ENCODE results near the gene C3orf33.

GRCh38 chr3:155852341-155852740, 46.3 kb upstream of the C3orf33 start:
- TF ChIP-seq SMC3 (IDR thresholded peaks at IDR 0.05) (no peak), RCOR1 (IDR thresholded peaks at IDR 0.05; ENCODE audit: low read depth, low read length) (no peak), HOXA7 (CRISPR knock-in tag; IDR thresholded peaks at IDR 0.05) (no peak), POLR2A (IDR thresholded peaks at IDR 0.05; ENCODE audit: low read length) (no peak), KDM1A (IDR thresholded peaks at IDR 0.05; ENCODE audit: low read depth) (no peak), CBX2 (IDR thresholded peaks at IDR 0.05; ENCODE audit: borderline replicate concordance, low read depth) (no peak)
- TF ChIP-seq, protein P1, sequence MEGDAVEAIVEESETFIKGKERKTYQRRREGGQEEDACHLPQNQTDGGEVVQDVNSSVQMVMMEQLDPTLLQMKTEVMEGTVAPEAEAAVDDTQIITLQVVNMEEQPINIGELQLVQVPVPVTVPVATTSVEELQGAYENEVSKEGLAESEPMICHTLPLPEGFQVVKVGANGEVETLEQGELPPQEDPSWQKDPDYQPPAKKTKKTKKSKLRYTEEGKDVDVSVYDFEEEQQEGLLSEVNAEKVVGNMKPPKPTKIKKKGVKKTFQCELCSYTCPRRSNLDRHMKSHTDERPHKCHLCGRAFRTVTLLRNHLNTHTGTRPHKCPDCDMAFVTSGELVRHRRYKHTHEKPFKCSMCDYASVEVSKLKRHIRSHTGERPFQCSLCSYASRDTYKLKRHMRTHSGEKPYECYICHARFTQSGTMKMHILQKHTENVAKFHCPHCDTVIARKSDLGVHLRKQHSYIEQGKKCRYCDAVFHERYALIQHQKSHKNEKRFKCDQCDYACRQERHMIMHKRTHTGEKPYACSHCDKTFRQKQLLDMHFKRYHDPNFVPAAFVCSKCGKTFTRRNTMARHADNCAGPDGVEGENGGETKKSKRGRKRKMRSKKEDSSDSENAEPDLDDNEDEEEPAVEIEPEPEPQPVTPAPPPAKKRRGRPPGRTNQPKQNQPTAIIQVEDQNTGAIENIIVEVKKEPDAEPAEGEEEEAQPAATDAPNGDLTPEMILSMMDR (IDR thresholded peaks at IDR 0.05), result no peak

Data from A549 (cell line).